Suppressor macrophage treated with lipopolysaccharide for 4 hours (primary cell): ENCODE measurements around the gene FAM120B.

Source experiments
- DNase-seq: peaks from one replicate; pipeline ENCODE4 v3.0.0-alpha.2; 2020

Gene FAM120B

DNA sequence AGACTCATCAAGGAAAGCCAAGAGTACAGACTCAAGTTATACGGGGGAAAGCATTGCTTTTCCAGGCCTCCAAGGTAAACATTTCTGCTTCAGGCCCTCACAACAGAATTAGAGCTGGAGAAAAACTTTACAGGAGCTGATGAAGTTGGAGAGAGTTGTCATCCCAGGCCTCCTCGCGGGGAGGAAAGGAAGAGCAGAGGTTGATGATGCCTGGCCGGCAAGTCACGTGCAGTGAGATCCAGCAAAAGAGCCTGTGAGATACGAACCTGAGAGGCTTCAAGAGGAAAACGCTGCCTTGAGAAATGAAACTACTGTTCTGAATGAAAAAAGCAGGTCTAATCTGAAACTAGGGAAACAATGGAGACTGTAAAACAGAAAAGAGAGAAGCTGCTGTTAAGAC, 122.9 kb downstream of the FAM120B start:
- no peak for DNase-seq

DNA sequence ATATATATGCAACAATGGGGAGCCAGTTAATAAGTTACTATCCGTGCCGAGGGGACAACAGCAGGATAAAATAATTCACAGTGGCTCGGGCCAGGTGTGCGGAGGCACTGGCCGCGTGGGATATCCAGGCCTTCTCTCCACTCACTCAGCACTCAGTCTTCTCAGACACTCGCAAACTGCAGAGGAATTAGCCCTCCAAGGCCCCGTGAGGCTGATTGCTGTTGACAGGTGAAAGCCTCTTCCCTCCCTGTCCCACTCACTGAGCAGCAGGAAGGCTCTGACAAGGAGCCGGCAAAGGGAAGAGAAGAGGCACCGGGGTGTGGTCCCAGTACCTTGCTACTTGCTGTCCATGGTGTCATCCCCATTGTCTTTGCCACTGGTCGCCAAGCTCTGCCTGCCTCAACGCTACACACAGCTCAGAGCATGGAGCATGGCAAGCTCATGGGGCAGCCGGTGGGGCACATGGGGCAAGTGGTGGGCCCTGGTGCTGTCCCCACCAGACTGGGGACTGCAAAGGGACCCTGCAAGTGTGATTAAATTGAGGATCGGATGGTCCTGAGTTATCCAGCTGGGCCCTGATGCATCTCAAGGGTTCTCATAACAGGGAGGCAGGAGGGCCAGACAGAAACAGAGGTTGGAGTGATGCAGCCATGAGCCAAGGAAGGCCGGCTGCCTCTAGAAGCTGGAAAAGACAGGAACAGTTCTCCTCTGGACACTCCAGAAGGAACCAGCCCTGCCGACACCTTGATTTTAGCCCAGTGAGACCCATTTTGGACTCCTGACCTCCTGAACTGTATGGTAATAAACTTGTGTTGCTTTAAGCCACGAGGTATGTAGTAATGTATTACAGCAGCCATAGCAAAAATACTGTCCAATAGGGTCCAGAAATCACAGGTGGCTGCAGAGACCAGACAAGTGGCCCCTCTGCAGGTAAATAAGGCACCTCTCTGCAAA, 126.9 kb downstream of the FAM120B start:
- DNase-seq = no peak

- no peak for DNase-seq
Observed at GRCh38 chr6:170434117-170434820, 127.7 kb downstream of the FAM120B start.

GRCh38 chr6:170434821-170435155, 128.2 kb downstream of the FAM120B start:
- DNase-seq = no peak

DNA sequence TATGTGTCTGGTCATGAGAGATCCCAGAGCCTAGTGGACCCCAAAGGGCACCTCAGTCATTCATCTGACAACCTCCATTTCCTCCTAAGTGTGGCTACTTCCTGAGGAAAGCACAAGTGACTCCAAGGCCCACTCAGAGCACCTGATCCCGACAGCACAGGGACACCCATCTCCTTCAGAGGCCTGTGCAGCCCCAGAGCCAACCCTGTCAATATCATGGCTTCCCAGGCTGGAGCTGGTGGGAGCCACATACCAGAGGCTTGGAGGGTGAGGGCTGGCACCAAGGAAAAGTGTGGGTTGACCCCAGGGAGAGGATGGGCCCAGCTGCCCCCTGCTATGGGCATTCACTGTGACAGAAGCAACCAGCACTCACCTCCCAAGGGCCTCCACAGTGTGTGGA, 129.2 kb downstream of the FAM120B start:
- DNase-seq = no peak

- no peak for DNase-seq
Observed at GRCh38 chr6:170436209-170436809, 129.8 kb downstream of the FAM120B start.

DNA sequence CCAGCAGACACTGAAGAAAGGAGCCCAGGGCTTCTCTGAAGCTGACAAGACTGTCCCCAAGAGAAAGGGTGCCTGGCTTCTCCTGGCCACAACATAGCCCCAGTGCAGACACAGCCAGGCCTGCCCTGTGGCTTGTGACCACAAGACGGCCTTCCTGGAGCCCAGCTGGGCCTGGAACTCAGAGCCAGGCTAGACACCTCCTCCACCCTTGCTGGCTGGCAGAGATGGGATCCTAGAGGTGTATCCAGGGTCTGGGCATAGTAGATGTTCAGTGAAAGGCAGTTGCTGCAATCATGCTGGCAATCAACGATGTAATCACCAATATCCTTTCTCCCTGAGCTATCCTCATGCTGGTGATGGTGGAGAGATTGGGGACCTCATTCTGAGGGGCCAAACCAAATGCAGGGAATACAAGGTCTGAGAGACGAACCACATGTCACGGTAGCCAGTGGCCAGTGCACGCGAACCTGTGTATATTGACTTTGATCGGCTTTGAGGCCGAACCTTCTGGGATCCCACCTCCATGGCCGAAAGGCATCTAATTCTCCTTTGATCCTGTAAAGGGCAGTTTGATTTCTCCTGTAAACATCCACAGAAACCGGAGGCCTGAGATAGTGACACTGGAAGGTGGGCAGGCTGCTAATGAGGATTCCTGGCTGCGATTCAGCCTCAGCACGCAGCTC, 131.3 kb downstream of the FAM120B start:
- no peak for DNase-seq

GRCh38 chr6:170438402-170438753, 131.8 kb downstream of the FAM120B start:
- DNase-seq = peak; percentile 97

DNA sequence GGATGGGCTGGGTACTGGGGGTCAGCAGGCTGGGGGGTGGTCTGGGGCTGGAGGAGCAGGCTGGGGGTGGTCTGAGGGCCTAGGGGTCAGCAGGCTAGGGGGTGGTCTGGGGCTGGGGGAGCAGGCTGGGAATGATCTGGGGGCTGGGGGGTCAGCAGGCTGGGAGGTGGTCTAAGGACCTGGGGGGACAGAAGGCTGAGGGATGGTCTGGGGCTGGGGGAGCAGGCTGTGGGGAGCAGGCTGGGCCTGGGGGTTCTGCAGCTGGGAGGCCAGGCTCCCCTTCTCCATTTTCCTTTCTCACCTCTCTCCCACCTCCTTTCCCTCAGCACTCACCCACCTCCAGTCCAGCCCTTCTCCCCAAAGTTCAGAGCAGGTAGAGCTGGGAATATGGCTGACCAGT, 132.3 kb downstream of the FAM120B start:
- no peak for DNase-seq

DNA sequence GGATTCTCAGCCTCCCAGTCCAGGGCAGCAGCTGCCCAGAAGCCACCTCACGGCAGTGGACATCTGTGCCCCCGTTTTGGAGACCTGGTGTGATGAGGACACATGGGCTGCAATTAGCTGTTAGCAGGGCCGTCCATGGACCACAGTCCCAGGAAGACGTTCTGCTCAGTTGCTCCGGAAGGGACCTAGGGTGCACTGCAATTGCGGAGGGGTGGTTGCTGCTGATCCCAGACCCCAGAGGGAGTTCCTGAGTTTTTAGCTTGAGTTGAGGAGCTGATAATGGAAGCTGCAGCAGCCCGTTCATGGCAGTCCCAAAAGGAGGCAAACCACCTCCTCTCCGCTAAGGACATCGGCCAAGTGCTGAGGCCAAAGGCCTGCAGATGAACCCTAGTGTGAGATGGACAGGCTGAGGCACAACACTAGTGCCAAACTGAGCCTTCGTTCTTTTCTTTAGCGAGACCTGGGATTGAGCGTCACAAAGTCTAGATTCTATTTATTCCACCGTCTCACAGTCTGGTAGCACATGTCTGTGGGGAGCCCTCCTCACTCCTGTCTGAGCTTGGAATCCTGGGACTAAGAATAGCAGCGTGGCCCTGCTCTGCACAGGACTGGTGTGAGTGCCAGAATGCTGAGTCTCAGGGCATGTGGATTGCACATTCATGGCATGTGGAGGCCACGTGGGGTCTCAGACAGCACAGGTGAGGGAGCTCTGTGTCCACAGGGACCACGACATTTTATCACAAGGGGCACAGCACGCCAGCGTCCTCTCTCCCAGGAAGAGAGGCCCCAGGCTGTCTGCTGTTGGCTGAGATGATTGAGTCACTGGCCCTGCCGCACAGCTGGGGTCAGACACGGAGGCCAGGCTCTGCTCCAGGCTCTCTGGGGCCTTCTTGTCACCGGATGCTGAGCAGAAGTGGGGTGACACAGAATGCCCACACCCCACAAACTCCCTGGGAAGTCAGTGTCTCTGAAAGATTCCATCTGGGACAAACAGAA, 133.1 kb downstream of the FAM120B start:
- no peak for DNase-seq

GRCh38 chr6:170440437-170440836, 133.9 kb downstream of the FAM120B start:
- DNase-seq = no peak

DNA sequence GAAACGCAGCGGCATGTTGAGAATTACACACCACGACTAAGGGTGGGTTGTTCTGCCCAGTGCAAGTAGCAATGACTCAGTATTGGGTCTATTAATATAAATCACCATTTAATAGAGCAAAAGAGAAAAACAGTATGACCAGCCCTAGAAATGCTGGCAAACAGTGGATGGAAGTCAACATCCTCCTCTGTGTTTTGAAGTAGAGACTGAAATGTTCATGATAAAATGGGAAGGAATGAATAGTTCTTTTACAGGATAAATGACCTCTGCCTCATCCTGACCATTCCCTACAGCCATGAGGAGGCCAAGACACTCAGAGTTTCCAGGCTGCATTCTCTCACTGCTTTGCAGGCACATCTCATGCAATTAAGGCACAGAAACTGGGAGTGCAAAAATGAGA, 134.8 kb downstream of the FAM120B start:
- DNase-seq = no peak

GRCh38 chr6:170442596-170442995, 136.0 kb downstream of the FAM120B start:
- no peak for DNase-seq

- DNase-seq = no peak
Observed at GRCh38 chr6:170443151-170443662, 136.6 kb downstream of the FAM120B start.

DNA sequence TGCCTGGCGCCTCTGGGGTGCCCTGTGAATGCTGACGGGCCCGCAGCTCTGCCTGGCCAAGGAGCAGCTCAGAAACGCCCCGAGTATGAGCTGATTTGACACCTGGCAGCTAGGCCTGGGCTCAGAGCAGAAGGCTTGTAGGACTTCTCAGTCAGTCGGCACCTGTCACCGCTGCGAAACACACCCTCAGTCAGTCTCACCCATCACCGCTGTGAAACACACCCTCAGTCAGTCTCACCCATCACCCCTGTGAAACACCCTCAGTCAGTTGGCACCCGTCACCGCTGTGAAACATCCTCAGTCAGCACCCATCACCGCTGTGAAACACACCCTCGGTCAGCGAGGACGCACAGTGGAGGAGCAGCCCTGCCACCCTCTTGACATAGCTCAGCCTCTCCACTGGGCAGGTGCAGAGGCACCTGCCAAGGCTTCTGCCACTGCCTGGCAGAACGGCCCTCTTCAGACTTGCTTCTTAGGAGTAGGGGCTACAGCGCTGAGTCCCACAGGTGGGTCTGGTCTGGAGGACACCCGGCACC, 137.6 kb downstream of the FAM120B start:
- no peak for DNase-seq

GRCh38 chr6:170444811-170445211, 138.3 kb downstream of the FAM120B start:
- no peak for DNase-seq

DNA sequence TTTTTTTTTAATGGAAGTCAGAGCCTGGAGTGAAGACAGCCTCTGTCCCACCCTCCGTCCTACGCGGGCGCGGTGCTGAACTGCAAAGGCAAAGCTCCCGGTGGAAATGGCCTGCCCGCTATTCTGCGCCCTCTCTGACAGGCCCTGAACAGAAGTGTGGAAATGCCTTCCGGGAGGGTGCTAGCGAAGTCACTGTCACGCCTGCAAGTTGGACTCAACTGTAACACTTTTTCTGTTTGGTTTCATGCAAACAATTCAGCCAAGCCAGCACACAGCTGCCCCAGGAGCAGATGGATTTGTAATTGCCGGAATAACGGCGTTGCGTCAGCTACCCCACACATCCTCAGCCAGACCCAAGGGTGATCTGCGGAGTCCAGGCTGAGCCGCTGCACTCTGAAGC, 138.9 kb downstream of the FAM120B start:
- no peak for DNase-seq

GRCh38 chr6:170445971-170446370, 139.4 kb downstream of the FAM120B start:
- no peak for DNase-seq

DNA sequence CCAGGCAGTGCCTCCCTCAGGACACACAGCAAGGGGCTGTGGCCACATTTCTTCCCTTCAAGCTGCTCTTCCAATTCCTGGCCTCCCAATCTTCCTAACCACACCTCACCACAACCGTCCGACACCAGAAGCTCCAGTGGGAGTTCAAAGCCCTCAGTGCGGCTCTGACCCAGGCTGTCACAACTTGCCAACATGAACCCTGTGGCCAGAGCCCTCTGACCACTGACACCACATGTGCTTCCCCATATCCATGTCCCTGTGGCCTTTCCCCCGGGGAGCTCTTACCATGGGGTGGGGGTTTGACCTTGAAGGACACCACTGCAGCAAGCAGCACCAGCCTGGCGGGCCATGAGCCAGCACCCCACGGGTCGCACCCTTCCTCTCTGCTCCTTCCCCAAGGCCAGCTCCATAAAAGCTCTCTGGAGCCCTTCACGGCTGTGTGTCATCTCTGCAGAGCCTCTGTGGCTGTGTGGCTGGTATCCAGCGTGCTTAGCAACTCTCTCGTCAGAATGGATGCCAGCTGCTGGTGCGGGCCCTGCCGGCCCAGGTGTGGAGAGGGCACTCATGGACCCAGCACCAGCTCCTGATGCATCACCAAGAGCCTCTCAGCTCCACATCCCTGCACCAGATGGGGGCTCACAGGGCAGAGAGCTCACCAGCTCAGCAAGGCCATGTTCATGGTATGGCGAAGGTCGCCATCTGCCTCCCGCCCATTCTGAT, 140.4 kb downstream of the FAM120B start:
- DNase-seq = no peak

GRCh38 chr6:170447561-170447930, 141.0 kb downstream of the FAM120B start:
- DNase-seq = no peak

DNA sequence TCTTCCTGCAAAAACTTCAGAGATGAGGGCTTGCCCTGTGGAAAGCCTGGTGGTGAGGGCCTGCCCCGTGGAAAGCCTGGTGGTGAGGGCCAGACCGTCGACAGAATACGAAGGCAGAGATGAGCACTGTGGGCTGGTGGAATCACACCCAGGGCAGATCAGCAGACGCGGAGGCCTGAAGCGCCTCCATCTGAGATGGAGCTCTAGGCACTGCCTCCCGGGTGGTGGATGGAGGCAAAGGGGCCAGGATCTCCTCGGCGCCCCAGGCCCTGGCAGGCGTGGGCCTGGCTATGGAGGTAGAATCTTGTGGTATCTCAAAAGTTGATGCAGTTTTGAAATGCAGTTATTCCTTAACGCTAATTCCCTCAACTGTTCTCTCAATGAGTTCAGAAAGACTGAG, 141.8 kb downstream of the FAM120B start:
- no peak for DNase-seq
